Stimulated activated CD8-positive, alpha-beta memory T cell treated with anti-CD3 and anti-CD28 coated beads, Interleukin-4, amount 100 ng/mL, for 4 hours (primary cell): ENCODE results near the gene COL4A1.

Experiments used
- DNase-seq, 2 donors: peaks; one replicate each; pipeline ENCODE4 v3.0.0-alpha.2; 2020; ENCODE audit warnings: low read depth in 2 of 2, low spot score in 1 of 2

COL4A1 gene

DNA sequence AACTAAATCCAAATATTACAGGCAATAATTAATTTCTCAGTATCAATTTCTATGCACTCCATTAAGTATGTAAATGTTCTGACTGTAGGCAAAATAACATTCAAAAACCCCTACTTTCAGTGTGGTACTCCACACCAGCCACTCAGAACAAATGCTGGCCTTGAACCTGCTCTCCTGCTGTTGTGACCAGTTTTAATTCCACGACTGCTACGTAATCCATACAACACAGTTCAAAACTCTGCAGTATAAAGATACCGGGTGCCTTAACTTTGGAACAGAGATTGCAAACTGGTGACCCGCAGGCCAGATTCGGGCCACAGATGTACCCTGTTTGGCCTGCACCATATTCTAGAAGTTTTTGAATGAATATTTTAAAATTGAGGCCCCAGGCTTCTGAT, 30.4 kb downstream of the COL4A1 start:
- no peak for DNase-seq

DNA sequence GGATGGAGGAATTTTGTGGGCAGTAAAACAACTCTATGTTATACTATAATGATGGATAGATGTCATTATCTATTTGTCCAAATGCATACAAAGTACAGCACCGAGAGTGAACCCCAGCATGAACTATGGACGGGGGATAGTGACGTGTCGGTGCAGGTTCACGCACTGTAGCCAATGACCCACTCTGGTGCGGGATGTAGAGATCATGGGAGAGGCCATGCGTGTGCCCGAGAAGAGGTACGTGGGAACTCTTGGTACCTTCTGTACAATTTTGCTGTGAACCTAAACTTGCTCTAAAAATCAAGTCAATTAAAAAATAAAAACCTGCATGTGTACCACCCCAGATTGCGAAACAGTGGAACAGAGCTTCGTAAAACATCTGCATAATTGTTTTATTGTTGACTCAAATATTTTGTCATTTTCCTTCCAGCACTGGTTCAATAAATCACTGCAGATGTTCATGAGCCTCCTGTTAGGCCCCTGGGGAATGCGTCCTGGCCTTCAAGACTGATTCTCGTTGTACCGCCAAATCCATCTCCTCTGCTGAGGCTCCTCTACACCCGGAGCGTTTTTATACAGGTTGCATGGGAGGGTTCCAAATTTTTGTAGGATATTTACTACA, 30.9 kb downstream of the COL4A1 start:
- DNase-seq = no peak

DNA sequence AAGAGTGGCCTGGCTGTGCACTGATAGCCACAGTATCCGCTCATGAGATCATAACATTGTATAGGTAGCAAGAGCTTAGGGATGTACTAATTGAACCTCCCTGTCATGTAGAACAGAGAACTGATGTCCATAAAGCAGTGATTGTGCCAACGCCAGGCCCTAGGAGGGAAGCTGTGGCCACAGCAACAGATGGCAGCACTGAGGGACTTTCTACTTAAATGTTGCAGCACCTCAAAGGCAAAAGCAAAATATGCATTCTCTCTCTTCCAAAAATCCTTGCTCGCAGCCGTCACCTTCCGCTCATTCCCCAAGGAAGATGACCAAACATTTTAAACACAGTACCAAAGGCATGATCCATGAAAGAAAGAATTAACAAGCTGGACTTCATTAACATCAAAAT, 32.3 kb downstream of the COL4A1 start:
- DNase-seq = no peak

DNA sequence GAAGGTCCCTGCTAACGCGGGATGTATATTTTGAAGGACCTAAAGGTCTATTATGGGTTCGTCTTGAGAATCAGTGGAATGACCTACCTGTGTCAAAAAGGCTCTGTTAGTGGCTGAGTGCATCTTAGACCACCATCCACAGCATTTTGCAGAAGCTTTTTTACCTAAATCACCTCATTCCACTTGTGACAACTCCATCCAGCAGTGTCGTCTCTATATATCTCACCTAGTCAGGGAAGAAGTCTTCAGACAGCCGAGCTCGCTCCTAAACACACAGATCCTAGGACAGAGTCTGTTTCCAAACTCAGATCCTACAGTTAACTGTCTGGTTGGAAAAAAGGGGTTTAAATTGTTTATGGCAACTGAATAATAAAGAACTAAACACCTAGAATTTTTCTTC, 33.7 kb downstream of the COL4A1 start:
- DNase-seq = no peak

DNA sequence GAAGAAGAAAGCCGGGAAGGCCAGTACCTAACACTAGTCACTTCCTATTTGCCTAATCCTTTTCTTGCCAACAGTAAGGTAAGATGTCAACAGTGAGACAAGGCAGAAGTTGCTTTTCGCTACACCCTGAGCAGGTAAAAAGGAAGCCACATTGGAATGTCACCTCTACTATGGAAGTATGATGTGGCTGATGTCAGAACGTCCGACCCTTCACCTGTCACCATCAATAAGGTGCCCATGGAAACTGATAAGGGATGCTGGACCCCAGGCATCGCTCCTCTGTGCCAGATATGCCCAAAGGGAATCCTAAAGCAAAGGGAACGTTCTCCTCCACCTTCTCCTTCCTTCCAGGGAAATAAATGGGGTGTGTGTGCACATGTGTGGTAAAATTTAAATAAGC, 34.3 kb downstream of the COL4A1 start:
- DNase-seq = no peak

DNA sequence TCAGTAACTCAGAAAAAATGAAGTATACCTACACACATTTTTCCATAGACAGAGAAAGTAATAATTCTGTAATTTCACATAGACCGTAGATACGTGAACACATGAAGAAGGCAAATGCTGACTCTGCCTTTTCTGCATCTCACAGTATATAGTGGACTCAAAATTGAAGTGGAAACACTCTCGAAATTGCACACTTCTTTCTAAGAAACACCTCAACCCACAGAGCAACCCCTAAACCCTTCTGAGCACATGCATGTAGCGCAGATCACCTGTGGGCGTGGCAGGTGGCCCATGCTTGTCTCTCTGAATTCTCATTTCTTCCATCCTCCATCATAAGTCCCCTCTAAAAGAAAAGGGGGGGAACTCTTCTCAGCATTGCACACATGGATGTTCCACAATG, 34.7 kb downstream of the COL4A1 start:
- no peak for DNase-seq

DNA sequence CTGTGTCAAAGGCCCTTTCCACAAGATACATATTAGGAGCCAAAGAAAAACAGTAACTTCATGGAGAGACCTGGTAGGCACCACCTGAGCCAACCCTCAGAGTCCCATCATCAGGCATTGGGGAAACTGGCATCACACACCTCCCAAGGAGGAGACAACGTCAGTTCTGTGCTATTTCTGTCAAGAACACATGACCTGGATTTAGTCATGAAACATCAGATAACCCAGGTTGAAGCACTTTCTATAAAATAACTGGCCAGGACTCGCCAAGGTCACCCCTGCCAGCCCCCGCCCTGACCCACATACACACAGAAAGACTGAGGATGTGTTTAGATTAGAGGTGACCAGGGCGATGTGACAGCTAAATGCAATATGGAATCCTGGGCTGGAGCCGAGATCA, 35.6 kb downstream of the COL4A1 start:
- DNase-seq = no peak

DNA sequence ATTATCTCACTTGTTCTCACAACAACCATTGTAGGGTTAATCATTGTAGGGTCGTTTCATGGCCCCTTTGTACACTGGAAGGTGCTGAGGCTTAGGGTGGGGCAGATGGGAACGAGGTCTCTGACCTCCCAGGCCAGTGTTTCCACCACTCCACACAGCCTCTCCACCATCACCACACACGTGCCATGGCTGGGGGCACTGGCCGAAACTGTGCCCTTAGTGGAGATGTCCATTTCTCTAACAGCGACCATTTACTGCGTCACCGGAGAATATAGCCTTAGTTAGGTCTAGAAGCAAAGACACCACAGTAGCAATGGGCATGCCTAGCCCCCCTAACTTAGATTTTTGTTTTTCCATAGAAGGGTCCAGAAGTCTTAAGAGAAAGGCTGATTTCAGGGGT, 36.5 kb downstream of the COL4A1 start:
- DNase-seq = no peak

DNA sequence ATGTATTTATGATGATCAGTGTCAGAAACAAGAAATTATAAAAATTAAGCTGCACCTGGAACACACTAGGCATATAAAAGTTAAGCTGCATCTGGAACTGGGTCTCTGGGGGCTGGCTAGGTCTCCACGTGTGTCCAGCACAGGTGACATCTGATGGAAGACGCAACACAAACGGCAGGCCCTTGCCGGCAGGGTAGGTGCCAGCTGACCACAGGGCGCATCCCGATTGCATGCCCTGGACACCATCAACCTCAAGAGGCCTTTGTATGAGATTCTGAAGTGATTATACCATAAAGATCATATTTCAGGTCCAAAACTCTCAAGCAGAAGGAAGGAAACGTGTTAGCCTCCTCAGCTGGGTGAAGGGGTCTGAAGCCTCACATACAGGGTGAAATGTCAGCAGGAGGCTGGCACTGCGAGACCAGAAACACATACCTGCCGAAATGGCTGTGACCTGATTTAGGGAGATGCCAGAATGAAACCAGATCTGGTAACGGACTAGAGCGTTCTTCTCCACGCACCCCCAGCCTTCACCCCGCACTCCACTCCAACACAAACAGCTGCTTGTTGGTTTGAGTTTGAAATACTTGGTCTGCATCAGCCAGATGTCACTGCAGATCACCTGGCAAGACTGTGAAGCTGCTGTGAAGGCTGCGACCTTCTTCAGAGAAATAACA, 37.3 kb downstream of the COL4A1 start:
- no peak for DNase-seq

DNA sequence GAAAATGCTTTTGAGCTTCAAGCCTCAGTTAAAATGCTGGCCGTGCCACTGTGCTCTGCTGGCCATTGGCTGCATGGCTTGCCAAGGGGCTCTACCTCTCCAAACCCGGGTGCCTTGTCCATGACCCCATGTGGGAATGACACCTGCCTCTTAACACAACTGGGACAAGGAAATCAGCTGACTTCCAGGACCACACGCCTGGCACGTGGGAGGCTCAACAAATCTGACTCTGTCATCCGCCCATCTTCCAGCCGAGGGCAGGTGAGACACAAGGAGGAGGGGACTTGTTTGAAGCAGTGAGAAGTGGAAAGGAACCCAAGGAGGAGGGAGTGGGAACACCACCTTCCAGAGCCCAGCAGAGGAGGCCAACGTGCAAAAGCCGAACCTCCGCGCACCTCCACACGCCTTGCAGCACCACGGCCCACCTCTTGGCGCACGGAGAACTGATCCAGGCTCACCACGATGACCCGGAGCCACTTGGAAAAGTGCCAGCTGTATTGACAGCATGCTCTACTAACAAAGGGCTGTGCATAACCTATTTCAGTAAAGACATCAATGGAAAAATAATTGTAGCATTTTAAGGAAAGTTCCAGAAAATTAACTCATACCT, 38.3 kb downstream of the COL4A1 start:
- DNase-seq = no peak

DNA sequence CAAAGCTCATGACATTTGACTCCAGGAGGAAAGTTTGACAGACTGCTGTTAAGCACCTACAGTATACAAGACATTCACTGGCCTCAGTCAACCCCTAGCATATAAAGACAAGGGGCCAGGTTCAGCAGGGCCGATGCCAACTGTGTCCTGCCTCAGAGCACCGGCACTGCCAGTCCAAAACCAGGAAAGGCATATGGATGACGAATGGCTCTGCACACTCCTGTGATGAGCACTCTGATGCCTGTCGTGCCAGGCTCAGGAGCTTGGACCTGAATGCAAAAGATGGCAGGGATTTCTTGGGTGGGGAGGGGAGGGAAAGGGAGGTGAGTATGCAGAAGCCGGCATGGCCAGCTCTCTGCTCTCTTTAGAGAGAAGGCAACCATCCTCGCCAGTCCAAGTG, 38.9 kb downstream of the COL4A1 start:
- no peak for DNase-seq

DNA sequence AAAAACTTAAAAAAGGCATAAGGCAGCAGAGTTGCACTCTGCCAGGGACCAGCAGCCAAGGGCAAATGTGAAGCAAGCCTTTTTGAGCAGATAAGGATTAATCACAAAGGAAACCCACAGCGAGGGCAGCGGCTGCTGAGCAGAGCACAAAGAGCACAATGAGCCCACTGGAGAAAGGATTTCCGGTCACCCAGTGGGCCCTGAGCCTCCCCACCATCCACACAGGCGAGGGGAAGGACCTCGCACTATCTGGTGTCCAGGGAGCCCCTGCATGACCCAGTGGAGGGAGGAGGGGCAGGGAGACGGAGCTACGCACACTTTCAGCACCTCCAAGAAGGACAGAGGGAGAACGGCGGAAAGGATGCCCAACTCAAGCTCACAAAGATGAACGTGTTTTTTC, 40.0 kb downstream of the COL4A1 start:
- DNase-seq = no peak

DNA sequence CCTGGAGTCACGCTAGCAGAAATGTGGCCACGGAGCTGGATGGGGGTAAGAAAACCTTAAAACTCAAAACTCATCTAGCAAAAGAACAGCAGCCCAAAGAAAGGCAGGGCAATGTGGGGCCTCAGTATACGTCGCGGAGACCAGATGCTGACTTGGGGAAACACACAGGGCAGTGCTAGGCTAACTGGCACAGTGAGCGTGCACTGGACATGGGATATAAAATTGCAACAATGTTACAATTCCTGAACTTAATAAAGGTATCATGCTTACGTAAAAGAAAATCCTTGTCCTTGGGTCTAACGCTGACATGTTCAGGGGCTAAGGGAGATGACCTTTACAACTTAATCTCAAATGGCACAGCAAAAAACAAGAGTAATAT, 40.5 kb downstream of the COL4A1 start:
- DNase-seq = no peak

DNA sequence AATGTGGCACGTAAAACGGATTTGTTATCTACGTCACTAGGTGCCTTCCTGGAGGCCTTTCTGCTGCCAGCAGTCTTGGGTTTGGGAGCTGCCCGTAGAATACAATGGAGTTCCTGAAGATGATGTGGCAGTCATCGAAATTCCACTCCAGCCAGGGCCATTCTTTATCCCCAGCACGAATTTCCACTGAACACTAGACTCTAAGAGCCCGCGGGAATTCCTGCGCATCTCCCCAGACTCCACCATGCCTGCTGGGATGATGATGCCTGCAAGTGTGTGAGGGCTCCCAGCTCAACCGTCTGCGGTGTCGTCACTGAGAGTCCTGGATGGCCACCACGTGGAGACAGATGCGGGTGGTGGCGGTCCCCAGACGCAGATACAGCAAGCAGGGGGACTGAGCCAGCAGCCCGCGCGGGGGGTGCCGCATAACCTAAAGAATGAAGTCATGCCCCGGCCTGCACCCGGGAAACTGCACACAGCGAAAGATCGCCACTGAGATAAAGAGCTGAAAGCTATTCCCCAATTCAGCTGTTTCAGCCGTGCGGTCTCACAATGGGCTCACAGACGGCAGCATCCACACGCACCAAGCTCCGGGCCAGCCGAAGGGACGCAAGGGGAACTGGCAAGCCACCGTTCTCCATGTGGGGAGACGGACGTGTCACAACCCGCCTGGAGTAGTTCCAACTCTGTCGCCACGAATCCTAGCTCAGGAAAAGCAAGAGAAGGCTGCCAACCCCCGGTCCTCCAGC, 41.1 kb downstream of the COL4A1 start:
- no peak for DNase-seq

DNA sequence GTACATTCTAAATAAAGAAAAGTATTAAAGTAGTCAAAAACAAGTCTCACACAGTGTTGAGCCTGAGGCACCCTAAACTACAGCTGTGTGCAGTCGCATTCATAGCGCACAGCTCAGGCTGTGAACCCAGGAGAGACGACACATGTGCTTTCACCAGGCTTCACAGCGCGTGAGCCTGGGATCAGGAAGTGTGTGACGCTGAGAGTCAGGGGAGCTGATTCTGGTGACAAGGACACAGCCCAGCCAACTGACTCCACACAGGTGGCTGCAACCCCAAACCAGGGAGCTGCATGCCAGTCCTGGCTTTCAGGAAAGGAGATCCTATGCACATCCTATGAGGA, 41.6 kb downstream of the COL4A1 start:
- no peak for DNase-seq

DNA sequence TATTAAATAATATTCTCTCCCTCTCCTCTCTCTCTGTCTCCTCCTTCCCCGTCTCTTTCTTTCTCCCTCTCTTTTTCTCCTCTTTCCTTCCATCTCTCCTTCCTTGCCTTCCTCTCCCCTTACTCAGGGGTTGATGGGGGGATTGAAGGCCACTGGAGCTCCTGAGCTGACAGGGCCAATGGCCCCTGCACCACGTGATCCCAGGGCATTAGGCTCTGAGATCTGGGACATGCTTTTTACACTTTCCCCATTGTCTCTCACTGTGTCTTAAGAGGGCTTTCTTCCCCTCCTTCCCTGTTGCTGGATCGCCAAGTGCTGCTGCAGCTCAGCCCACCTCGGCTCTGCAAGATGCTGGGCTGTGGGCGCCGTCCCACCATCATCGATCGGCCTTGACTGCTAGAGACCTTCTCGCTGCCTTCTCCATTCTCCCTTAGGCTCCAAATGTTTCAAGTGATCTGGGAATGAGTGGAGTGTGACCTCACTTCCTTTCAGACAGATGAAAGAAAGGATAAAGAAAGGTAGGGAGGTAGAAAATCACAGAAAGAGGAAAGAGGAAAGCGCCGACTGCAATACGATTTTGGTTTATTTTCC, 42.2 kb downstream of the COL4A1 start:
- DNase-seq = no peak

DNA sequence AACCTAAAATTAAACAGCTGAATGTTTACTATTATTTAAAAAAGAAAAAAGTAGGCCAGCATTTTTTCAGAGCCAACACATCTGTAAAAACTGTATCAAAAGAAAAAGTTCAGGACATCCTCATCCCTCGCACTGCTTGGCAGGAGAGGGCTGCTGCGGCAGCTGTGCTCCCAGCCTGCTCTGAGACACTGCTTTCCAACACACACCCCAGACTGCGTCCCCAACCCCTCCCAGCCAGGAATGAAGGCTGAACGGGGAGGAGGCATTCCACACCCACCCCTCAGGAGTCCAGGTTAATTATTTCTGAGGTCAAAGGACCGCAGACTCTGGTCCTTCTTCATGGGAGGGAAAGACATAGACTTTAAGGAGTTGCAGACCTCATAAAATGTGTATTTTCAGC, 43.1 kb downstream of the COL4A1 start:
- DNase-seq = no peak

DNA sequence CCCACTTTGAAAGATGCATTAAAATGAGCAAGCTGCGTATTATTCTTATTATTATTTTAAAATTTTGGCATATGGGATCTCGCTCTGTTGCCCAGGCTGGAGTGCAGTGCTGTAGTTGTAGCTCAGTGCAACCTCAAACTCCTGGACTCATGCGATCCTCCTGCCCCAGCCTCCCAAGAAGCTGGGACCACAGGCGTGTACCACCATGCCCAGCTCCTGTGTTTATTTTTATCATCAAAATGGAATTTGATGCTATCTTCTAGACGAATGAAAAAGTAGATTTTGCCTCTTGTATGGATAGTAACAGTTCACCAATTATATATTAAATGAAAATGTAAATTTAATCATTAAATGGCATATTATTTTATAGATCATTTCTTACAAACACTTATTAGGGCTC, 43.6 kb downstream of the COL4A1 start:
- no peak for DNase-seq

DNA sequence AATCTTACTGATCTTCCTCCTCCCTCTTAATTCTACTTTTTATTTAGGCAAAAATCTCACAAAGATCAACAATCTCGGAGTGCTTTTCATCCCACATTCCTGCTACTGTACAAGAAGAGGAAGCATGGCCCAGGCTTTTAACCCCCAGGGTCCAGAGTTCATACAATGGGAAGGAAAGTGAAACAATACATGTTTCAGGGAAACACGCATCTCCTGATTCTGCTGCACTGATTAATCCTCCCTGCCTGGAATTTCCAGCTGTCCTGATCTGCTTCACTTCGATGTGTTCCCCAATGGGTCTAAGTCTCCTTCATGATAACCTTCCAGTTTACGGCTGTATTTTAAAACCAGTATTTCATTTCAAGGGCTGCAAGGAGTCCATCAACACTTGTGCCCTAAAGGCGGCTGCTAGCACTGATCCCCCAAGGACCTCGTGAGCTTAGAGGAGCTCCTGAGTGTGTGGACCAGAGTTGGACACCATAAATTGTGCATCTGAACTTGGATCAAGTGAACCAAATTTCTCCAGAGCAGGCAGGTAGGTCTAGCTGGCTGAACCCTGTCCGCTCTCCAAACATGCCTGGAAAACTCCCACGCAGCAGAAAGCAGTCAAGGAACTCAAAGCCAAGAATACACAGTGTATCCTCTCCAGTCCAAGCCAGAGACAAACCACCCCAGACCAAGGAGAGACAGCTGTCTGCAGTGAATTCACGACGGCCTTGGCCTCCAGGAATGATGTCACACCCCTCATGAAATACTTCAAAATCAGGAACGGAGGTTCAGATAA, 44.3 kb downstream of the COL4A1 start:
- no peak for DNase-seq

DNA sequence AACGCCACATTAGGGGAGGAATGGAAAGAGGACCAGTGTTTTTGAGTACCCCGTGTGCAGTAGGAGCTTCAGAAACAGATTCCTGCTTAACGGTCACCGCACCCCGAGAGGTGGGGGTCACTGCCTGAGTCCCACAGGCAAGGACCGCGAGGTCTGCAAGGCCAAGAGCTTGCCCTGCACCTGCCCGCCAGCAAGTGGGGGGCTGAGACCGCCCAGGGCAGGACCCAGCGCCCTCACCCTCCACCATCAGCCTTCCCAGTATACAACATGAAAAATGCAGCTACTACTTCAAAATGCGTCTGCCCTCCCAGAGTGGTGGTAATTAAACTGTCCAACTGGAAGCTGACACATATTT, 44.9 kb downstream of the COL4A1 start:
- DNase-seq = no peak
